ENCODE data around the gene SPATA21. TPM values are rescaled to one million over a fixed set of nuclear protein-coding genes. Genes with fewer than 3 reads are reported as not detected.

Gene SPATA21
- total RNA-seq, 1 experiment from 2014 or later: not detected

- peaks cover 5 to 10% of the 10 kb centered on the region in 2 experiments for H3K4me1 Mint-ChIP-seq
- Histone ChIP-seq H3K9ac (ENCODE audit: extremely low read depth, insufficient read length, low read length) (no peak overlapping the region), H2AK5ac (ENCODE audit: insufficient read length, low read length) (no peak overlapping the region), H3K4ac (ENCODE audit: low read depth, low read length) (no peak overlapping the region), H3K79me1 (ENCODE audit: insufficient read depth, low read depth, low read length, poor library complexity, severe bottlenecking) (no peaks in the 10 kb centered on the region), H3K4me2 (ENCODE audit: insufficient read depth, insufficient read length, low read length) (no peak overlapping the region), H4K8ac (replicated peaks; ENCODE audit: insufficient read length, low read depth, low read length) (no peak overlapping the region), H2BK12ac (ENCODE audit: insufficient read length, low read depth, low read length) (no peak overlapping the region), H2BK20ac (ENCODE audit: low read depth, low read length, poor library complexity, severe bottlenecking) (no peak overlapping the region), H3K23ac (ENCODE audit: insufficient read length, low read depth, low read length) (no peak overlapping the region), H3K9me3 (ENCODE audit: control insufficient read depth, low read depth, low read length) (no peaks in the 10 kb centered on the region), H3K14ac (ENCODE audit: insufficient read depth, low read length) (no peak overlapping the region), H3K4me1 (ENCODE audit: insufficient read depth, low read length) (no peaks in the 10 kb centered on the region), H3K79me2 (ENCODE audit: insufficient read depth, low read length) (peaks cover 2% of the 10 kb centered on the region), H2AFZ (ENCODE audit: low read length) (no peak overlapping the region), H2BK120ac (ENCODE audit: low read depth, low read length, poor library complexity, severe bottlenecking) (no peak overlapping the region), H3K27ac (ENCODE audit: insufficient read length, low read depth, low read length) (no peak overlapping the region), H2BK5ac (ENCODE audit: insufficient read length, low read length) (no peak overlapping the region), H3K56ac (ENCODE audit: insufficient read length, low read depth, low read length) (no peak overlapping the region), H4K20me1 (ENCODE audit: control insufficient read depth, insufficient read depth, insufficient read length) (no peaks in the 10 kb centered on the region), H3K18ac (ENCODE audit: insufficient read length, low read depth, low read length) (no peak overlapping the region), H3K27me3 (ENCODE audit: insufficient read depth, low read length) (no peaks in the 10 kb centered on the region), H3T11ph (ENCODE audit: low read length) (no peak overlapping the region), H2BK15ac (ENCODE audit: low read depth, low read length) (no peak overlapping the region), H3K23me2 (ENCODE audit: insufficient read length, low read depth, low read length, poor library complexity, severe bottlenecking) (peaks cover 6% of the 10 kb centered on the region), H4K5ac (ENCODE audit: insufficient read length, low read depth, low read length) (no peak overlapping the region), H4K91ac (ENCODE audit: insufficient read length, low read depth, low read length) (no peak overlapping the region)
- TF ChIP-seq CTCF (conservative IDR thresholded peaks at IDR 0.05): no peak
- H3K9me3 Mint-ChIP-seq: no peaks in the 10 kb centered on the region
- no peak overlapping the region; a peak in 1 of 7 replicates for H3K27ac Mint-ChIP-seq
- no CpG with 5 or more reads among the region's 2 CpGs for WGBS (ENCODE audit: extremely low coverage, insufficient read length, low lambda C conversion rate)
- H3K36me3 Mint-ChIP-seq (ENCODE audit: insufficient read depth in 1 of 3, low read depth in 3 of 3): peaks cover 9 to 31% (median 26%) of the 10 kb centered on the region in 3 experiments; a peak in 6 of 7 replicates
- H3K27me3 Mint-ChIP-seq (ENCODE audit: low read depth): peaks cover 10% of the 10 kb centered on the region
- DNase-seq: no peak
- H3K4me3 Mint-ChIP-seq: peak overlapping the region in 1 of 2 experiments; percentile 46; a peak in 2 of 5 replicates
These were observed 5.7 kb upstream of the SPATA21 start for GRCh38 chr1:16442941-16443340.
